ENCODE data around the gene MAPK12. TPM values are rescaled to one million over a fixed set of nuclear protein-coding genes. Genes with fewer than 3 reads are reported as not detected.

Gene MAPK12
- total and polyA plus RNA-seq, 2 donors (not counting 3 experiments of a cell fraction or from before 2014, with no cell fraction given): 72.3 to 86.8 TPM

- Histone ChIP-seq H3K4me3 (replicated peaks in 1 of 3; ENCODE audit: insufficient read depth in 1 of 3, low read depth in 1 of 3, low read length in 3 of 3) (no peak overlapping the region), H3K27ac (ENCODE audit: insufficient read depth, low read depth, low read length) (no peak overlapping the region), H3K9me1 (replicated peaks; ENCODE audit: control insufficient read depth, extremely low read depth, insufficient read depth, low read length) (no peaks in the 10 kb centered on the region), H3K4me1 (ENCODE audit: control insufficient read depth, extremely low read depth, insufficient read depth, low read length) (peaks cover 22% of the 10 kb centered on the region), H3K9me3 (replicated peaks; ENCODE audit: control insufficient read depth, insufficient read depth, low read length) (no peaks in the 10 kb centered on the region), H3K27me3 (ENCODE audit: control insufficient read depth in 2 of 2, insufficient read depth in 2 of 2, low read length in 2 of 2) (no peaks in the 10 kb centered on the region), H3K36me3 (ENCODE audit: control insufficient read depth in 2 of 2, extremely low read depth in 1 of 2, insufficient read depth in 2 of 2, low read length in 2 of 2) (peaks cover 0 to 6% of the 10 kb centered on the region in 2 experiments), H4K20me1 (replicated peaks; ENCODE audit: control insufficient read depth, extremely low read depth, insufficient read depth, low read length) (no peaks in the 10 kb centered on the region), H2AFZ (ENCODE audit: low read depth, low read length) (no peak overlapping the region), H3K4me2 (ENCODE audit: insufficient read depth, low read length) (no peak overlapping the region), H3K79me2 (ENCODE audit: control insufficient read depth, insufficient read depth, low read length) (peaks cover 89% of the 10 kb centered on the region), H3K9ac (replicated peaks; ENCODE audit: extremely low read depth, insufficient read depth, low read length) (no peak overlapping the region)
- dilution Hi-C loops (cut with MboI; ENCODE audit: extremely low pct_ligation_motif_present, low sequenced_read_pairs) (no loop called here), intact Hi-C loops (cut with micrococcal nuclease) (no loop called here)
- FAIRE-seq: no peak
- no TSS peak for BruUV-seq (replicated peaks)
- TF ChIP-seq POLR2A (IDR thresholded peaks at IDR 0.05; ENCODE audit: low read depth, low read length) (no peak), GATA2 (IDR thresholded peaks at IDR 0.05; ENCODE audit: insufficient read depth, insufficient read length, low read depth, low read length) (no peak), EZH2 (IDR thresholded peaks at IDR 0.05; ENCODE audit: borderline replicate concordance, low read depth, low read length, severe bottlenecking) (no peak), CTCF (IDR thresholded peaks at IDR 0.05; ENCODE audit: extremely low read depth in 1 of 2, insufficient read depth in 1 of 2, low read depth in 1 of 2, low read length in 2 of 2) (no peak), MYC (IDR thresholded peaks at IDR 0.05; ENCODE audit: low read depth, low read length) (no peak), POLR2AphosphoS5 (IDR thresholded peaks at IDR 0.05; ENCODE audit: insufficient read depth, low read depth, low read length) (no peak)
- no peak for DNase-seq (ENCODE audit: low read depth, low spot score)
- ChIA-PET POLR2A (no interaction called here), CTCF (interaction anchor here (0.8 to 1.1 kb wide), 2 partner anchors 25 to 26 kb away, joined by 3 read pairs; no protein-coding TSS in a partner anchor)
Observed at GRCh38 chr22:50302564-50302963, 41.1 kb upstream of the MAPK12 start.

Measured in endothelial cell of umbilical vein (primary cell).